Breast epithelium (tissue), 3 donors: ENCODE measurements around the gene RHBDL3.

Source experiments
- CTCF ChIP-seq, 3 donors: fragments of 450-650 bp; IDR thresholded peaks; one replicate each; pipeline ENCODE4 v1.5.1; 2016 to 2017; ENCODE audit warnings: antibody characterized with exemption in 3 of 3, mild to moderate bottlenecking in 3 of 3, moderate library complexity in 3 of 3
- POLR2AphosphoS5 ChIP-seq, 3 donors: sonication (generic); formaldehyde crosslinking; IDR thresholded peaks; one replicate each; pipeline ENCODE4 v1.6.1; 2017; ENCODE audit warnings: antibody characterized with exemption in 3 of 3

- TF ChIP-seq POLR2AphosphoS5 (IDR thresholded peaks at IDR 0.05) (no peak), CTCF (IDR thresholded peaks at IDR 0.05) (no peak)
Measured at GRCh38 chr17:32271844-32272243, 6.2 kb downstream of the RHBDL3 start.
